T47D (cell line): ENCODE data around the gene ACR.

Experiments
- DNase-seq, 2 experiments: peaks; one replicate each; pipeline versions ENCODE4 v3.0.0 to v3.0.0-alpha.2; 2011 to 2012; ENCODE audit warnings: low read depth in 1 of 2, low spot score in 1 of 2
- JUND ChIP-seq: IDR thresholded peaks from 2 replicates; pipeline ENCODE4 v1.6.1; 2012; ENCODE audit warnings: low read depth
- in situ Hi-C: cut with HindIII; loops from 2 replicates; pipeline ENCODE4 v1.10.0; 2016; ENCODE audit warnings: low sequenced_read_pairs, low pct_unique_long_range_greater_than_20kb

ACR gene

GRCh38 chr22:50715250-50715649, 22.8 kb upstream of the ACR start:
- DNase-seq, result no peak
- TF ChIP-seq JUND, result no peak
- in situ Hi-C loops, result no loop called here

- no peak for DNase-seq
- in situ Hi-C loops, result no loop called here
- no peak for TF ChIP-seq JUND
Measured at GRCh38 chr22:50715776-50716175, 22.2 kb upstream of the ACR start.

DNA sequence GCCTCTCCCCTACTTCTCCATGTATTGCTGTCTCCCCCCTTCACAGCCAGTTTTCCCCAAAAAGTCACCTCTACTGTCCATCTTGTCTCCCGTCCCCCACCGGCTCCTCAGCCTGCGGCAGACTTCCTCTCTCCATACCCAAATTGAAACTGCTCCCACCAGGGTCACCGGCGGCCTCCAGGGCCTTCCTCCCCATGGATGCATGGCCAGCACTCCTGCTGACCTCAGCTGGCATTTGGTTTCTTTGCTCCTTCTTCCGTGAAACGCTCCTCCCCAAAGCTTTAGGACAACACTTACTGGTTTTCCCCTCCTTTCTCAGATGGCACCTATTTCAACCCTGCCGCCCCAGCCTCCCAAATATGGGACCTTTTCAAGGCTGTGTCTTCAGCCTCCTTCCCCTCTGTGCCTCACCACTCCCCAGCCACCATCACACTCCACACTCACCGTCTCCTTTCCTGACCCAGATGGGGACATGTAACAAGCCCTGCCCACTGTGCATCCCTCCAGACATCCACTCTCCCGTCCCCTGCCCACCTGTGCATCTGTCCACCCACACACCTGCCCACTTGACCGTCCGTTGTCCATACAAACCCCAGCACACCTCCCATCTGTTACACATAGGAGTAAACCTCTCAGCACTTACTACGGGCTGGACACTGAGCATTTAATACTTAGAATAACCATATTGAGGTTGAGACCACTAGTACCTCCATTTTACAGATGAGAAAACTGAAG, 21.5 kb upstream of the ACR start:
- no peak for TF ChIP-seq JUND
- in situ Hi-C loops, result no loop called here
- DNase-seq, result no peak

- TF ChIP-seq JUND, result no peak
- in situ Hi-C loops, result no loop called here
- DNase-seq, result no peak
Measured at GRCh38 chr22:50717709-50718351, 20.2 kb upstream of the ACR start.

- in situ Hi-C loops, result no loop called here
- TF ChIP-seq JUND, result no peak
- DNase-seq, result no peak
Measured at GRCh38 chr22:50718352-50718709, 19.7 kb upstream of the ACR start.

DNA sequence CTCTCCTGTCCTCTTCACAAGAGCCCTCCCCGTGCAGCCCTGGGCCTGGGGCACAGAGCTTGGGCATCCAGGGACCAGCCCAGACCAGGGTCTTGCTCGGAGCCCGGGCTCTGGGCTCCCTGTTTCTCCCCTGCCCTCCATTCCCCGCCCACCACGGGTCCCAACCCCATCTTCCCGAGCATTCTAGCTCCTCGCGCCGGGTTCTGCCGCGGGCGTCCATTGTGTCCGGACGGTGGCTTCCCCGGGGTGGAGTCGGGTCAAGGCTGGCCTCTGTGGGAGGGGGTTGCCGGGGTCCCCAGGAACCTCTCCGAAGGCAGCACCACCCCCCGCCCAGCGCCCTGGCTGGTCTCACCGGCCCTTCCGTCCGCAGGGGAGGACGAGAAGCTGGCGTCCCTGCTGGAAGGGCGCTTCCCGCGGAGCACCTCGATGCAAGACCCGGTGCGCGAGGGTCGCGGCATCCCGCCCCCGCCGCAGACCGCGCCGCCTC, 18.1 kb upstream of the ACR start:
- in situ Hi-C loops, result no loop called here
- TF ChIP-seq JUND, result no peak
- no peak for DNase-seq

DNA sequence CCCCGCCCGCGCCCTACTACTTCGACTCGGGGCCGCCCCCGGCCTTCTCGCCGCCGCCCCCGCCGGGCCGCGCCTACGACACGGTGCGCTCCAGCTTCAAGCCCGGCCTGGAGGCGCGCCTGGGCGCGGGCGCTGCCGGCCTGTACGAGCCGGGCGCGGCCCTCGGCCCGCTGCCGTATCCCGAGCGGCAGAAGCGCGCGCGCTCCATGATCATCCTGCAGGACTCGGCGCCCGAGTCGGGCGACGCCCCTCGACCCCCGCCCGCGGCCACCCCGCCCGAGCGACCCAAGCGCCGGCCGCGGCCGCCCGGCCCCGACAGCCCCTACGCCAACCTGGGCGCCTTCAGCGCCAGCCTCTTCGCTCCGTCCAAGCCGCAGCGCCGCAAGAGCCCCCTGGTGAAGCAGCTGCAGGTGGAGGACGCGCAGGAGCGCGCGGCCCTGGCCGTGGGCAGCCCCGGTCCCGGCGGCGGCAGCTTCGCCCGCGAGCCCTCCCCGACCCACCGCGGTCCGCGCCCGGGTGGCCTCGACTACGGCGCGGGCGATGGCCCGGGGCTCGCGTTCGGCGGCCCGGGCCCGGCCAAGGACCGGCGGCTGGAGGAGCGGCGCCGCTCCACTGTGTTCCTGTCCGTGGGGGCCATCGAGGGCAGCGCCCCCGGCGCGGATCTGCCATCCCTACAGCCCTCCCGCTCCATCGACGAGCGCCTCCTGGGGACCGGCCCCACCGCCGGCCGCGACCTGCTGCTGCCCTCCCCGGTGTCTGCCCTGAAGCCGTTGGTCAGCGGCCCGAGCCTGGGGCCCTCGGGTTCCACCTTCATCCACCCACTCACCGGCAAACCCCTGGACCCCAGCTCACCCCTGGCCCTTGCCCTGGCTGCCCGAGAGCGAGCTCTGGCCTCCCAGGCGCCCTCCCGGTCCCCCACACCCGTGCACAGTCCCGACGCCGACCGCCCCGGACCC, 17.4 kb upstream of the ACR start:
- TF ChIP-seq JUND, result no peak
- no peak for DNase-seq
- in situ Hi-C loops, result no loop called here

DNA sequence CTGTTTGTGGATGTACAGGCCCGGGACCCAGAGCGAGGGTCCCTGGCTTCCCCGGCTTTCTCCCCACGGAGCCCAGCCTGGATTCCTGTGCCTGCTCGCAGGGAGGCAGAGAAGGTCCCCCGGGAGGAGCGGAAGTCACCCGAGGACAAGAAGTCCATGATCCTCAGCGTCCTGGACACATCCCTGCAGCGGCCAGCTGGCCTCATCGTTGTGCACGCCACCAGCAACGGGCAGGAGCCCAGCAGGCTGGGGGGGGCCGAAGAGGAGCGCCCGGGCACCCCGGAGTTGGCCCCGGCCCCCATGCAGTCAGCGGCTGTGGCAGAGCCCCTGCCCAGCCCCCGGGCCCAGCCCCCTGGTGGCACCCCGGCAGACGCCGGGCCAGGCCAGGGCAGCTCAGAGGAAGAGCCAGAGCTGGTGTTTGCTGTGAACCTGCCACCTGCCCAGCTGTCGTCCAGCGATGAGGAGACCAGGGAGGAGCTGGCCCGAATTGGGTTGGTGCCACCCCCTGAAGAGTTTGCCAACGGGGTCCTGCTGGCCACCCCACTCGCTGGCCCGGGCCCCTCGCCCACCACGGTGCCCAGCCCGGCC, 16.7 kb upstream of the ACR start:
- TF ChIP-seq JUND, result no peak
- in situ Hi-C loops, result no loop called here
- no peak for DNase-seq

DNA sequence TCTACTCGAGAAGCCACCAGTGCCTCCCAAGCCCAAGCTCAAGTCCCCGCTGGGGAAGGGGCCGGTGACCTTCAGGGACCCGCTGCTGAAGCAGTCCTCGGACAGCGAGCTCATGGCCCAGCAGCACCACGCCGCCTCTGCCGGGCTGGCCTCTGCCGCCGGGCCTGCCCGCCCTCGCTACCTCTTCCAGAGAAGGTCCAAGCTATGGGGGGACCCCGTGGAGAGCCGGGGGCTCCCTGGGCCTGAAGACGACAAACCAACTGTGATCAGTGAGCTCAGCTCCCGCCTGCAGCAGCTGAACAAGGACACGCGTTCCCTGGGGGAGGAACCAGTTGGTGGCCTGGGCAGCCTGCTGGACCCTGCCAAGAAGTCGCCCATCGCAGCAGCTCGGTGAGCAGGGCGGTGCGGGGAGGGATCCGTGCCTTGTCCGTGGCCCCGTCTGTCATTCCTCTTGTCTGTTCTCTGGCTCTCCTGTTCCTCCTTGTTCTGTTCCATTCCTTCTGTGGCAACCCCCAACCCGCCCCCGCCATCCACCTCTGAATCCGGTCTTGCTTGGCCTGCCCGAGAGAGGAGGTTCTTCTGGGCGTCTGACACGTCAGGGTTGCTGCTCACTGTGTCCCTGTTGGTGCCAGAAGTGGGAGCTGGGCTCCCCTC, 15.8 kb upstream of the ACR start:
- no peak for DNase-seq
- TF ChIP-seq JUND, result no peak
- in situ Hi-C loops, result no loop called here

GRCh38 chr22:50722716-50723428, 15.1 kb upstream of the ACR start:
- no peak for TF ChIP-seq JUND
- in situ Hi-C loops, result no loop called here
- DNase-seq, result no peak

GRCh38 chr22:50723991-50724390, 14.0 kb upstream of the ACR start:
- in situ Hi-C loops, result no loop called here
- no peak for TF ChIP-seq JUND
- no peak for DNase-seq

- no peak for DNase-seq
- no peak for TF ChIP-seq JUND
- in situ Hi-C loops, result no loop called here
Measured at GRCh38 chr22:50724616-50725015, 13.4 kb upstream of the ACR start.
